GM21723 (cell line): ENCODE results near the gene RPL19.

Source experiments
- ATAC-seq: cut with Tn5 transposase; IDR thresholded peaks from one replicate; pipeline ENCODE4 v1.9.1; 2021; ENCODE audit warnings: mild to moderate bottlenecking, moderate library complexity; ENCODE audit not compliant: unreplicated experiment

RPL19 gene

DNA sequence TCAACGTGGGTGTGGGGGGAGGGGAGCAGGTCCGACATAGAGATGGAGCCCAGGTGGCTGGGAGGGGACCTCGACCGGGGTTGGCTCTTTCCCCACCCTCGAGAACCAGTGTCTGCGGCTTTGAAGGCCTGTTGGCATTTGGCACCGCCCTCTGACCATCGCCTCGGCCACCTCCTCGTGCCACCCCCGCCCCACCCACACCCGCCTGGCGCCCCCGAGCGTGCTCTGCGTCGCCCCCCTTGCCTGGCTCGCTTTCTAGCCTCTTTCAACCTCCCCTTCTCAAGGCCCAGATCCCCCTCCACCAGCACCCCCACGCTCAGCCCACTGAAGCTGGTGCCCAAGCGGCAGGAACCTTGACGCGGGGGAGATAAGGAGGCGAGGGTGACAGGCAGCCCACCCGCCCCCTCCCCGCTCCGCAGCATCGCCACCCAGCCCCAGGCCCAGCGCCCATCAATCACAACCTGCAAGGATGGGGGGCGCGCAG lies 3.2 kb upstream of the RPL19 start:
- ATAC-seq = no peak

DNA sequence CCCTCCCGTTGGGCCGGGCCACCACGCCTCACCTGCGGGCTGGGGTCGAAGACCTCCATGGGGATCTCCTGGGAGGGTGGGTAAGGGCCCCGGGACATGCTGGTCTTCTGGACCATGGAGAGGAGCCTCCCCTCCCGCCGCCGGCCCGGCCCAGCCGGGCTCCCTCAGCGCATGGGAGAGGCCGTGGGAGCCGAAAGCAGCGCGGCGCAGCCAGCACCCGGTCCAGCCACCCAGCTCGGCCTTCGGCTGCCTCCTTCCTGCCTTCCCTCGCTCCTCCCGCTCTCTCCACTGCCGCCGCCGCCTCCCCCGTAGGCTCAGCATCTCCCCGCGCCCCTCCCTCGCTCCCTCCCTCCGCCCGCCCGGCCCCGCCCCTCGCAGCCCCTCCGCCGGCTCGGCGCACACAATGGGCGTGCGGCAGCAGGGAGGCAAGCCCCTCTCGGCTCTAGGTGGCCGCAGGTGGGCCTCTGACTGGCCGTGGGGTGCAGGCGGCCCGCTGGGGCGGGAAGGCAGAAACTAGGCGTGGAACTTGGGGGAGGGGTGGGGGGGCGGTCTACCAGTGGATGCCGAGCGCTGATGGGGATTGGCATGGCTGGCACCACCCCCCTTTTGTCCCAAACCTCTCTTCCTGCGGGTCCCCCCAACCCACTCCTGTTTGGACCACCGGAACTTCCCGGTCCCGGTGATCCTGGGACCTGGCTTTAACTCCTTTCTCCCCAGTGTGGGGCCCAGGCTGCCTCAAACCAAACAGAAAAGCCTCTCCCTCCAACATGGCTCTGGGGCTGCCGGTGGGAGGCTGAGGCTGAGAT lies 2.5 kb upstream of the RPL19 start, which contains the start of gene CACNB1:
CACNB1 (minus strand) TSS at position 290 of the 806 bp plus-strand sequence; CDS start at position 116, 174 bp downstream.
- ATAC-seq = no peak

DNA sequence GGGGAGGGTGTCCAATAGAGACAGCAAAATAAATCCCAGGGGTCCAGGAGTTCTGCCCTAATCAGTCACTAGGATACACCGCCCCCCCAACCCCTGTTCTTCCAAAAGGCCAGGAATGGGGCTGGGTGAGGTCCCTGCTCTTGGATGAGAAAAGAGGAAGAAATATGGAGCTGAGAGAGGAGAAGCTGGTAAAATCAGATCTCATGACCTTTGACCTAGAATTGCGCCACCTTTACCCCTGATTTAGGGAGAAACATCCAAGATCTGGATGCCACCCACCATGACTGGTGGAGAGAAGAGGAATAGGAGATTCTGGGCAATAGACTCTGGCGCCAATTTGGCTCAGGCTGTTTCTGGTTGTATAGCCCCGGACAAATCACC lies 1.9 kb upstream of the RPL19 start:
- ATAC-seq = no peak

DNA sequence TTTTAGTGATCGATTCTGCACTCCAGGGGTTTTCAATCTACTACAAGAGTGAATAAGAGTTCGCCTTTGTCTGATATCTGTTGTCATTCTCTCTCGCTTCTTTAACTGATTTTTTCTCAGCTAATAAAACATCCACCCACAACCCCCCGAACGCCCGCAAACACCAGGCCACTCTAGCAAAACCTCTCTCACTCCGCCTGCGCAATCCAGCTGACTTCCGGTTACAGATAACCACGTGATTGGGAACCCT lies 338 bp upstream of the RPL19 start:
- ATAC-seq = peak; percentile 51

DNA sequence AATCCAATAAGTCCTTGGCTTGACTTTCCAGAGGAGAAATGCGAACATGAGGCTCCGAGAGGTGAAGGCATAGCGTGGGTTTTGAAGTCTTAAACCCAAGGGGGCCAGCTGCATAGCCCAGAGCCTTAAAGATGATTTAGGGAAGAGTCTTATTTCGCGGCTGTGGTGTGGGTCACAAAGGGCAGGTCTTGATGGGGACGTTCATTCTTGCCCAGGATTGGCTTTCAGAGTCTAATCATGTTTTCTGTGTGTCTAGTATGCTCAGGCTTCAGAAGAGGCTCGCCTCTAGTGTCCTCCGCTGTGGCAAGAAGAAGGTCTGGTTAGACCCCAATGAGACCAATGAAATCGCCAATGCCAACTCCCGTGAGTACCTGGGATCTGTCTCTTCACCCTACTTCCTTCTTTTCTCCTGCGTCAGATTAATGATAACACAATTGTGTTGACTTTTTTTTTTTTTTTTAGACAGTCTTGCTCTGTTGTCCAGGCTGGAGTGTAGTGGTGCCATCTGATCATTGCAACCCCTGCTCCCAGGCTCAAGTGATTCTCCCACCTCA lies 951 bp downstream of the RPL19 start:
- ATAC-seq = no peak

GRCh38 chr17:39204245-39204644 lies 4.2 kb downstream of the RPL19 start:
- ATAC-seq = no peak

GRCh38 chr17:39205112-39205526 lies 5.0 kb downstream of the RPL19 start:
- ATAC-seq = no peak

GRCh38 chr17:39208136-39208535 lies 8.1 kb downstream of the RPL19 start:
- no peak for ATAC-seq

- peak; percentile 55 for ATAC-seq
Measured at GRCh38 chr17:39208893-39209292, 8.8 kb downstream of the RPL19 start.

DNA sequence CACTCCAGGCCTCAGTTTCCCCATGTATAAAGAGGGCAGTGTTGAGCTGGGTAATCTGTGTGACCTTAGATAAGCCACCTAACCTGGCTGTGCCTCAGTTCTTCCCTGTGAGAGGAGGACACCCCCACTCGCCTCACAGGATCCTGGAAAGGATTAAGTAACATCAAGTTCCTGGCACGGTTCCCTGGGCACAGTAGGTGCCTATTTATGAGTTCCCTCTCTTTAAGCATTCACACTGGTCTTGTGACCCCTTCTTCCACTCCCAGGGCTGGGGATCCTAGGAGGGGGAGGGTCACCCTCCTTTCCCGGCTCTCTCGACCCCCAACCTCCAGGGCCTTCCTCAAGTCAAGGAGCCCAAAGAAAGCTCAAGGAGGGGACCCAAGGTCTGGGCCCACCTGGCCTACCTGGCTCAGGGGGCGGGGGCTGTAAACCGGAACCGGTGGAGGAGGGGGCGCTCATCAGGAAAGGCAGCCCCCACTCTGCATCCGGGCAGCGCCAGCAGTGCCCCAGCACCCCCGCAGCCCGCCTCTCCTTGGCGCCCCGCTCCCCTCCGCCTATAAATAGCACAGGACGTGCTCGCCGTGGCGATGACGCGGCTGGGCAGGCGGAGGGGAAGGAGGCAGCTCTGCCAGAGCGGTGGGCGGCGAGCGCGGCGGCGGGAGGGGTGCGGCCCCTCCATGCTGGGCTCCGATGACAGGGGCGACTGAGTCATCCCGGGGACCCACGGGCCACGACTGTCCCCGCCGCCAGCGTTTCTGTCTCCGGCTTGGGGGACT lies 9.4 kb downstream of the RPL19 start:
- no peak for ATAC-seq

DNA sequence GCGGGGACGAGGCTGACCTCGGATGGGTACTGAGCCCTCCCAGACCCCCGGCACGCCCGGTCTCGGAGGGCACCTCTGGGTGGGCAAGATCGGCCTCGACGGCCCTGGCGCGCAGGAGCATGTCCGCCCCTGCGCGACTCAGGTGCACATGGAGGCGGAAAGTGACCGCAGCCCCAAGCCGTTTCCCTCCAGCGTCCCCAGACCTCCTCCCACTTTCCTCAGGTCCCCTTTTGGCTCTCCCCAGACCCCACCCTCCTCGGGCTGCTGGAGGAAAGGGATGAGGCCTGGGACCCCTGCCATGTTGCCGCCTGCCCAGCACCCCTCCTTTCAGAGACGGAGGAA lies 10.0 kb downstream of the RPL19 start:
- no peak for ATAC-seq

GRCh38 chr17:39212195-39212810 lies 12.2 kb downstream of the RPL19 start:
- no peak for ATAC-seq

DNA sequence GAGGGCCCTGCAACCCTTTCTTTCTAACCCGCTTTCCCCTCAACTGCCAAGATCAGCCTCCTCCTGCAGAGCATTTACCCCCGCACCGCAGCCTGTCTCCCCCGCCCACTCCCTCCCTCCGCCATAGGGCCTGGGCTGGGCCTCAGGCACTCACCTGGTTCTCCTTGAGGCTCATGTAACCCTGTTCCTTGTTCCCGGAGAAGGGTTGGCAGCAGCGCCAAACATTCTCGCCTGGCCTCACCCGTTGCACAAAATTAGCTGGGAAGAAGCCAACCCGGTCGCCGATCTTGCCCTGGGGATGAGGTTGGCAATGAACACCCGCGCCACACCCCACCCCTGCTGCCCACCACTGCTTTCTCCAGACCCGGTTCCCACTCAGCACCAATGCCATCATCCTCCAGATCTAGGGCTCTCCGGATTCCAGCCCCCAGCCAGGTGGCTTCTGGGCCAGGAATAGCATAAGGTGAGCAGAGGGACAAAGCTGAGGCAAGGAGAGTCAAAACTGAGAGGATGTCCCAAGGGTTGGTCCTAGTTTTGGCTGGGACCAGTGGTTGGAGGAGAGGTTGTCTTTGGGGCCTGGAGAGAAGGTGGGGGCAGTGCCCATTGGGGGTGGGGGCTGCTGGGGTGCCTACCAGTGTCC lies 12.9 kb downstream of the RPL19 start:
- ATAC-seq = no peak

- ATAC-seq = no peak
Measured at GRCh38 chr17:39213852-39214251, 13.8 kb downstream of the RPL19 start.

DNA sequence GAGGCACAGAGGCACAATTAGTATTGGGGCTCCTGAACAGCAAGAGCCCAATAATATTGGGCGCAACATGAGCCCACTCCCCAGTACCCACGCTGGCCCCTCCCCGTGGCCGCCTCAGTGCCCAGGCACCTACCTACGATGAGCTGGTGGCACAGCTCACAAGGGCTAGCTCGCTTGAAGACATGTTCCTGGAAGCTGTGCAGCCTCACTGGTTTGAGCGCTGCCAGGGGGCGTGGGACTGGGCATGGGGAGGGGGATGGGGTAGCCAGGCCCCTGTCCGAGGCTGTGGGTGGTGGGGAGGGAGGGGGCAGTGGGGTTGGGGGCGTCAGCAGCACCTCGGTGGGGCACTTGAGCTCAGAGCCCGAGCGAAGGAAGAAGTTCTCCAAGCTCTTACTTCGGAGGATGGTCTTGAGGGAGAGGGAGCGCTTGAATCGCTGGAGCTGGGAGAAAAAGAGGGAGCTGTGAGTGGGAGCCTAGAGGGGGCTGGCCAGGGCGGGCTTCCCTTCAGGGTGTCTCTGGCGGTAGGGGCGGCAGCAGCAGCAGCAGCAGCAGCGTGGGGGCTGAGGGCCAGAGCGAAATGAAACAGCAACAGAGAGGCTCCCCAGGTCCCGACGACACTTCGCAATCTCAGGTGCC lies 17.8 kb downstream of the RPL19 start:
- no peak for ATAC-seq

DNA sequence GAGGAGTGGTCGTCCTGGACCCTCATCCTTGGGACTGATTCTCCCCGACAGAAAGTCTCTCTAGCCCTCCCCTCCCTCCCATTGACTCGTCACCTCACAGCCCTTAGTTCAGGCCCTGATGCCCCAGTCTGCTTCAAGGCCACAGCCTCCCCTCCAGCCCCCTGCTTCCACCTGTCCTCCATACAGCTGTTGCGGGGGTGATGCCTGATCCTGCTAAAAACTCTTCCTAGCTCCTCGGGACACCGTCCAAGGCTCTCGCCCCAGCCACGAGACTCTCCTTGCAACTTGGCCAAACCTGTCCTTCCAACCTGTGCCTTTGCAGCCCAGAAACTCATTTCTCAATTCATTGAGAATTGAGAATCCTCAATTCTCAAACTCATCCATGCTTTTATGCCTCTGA lies 18.8 kb downstream of the RPL19 start:
- ATAC-seq = no peak

DNA sequence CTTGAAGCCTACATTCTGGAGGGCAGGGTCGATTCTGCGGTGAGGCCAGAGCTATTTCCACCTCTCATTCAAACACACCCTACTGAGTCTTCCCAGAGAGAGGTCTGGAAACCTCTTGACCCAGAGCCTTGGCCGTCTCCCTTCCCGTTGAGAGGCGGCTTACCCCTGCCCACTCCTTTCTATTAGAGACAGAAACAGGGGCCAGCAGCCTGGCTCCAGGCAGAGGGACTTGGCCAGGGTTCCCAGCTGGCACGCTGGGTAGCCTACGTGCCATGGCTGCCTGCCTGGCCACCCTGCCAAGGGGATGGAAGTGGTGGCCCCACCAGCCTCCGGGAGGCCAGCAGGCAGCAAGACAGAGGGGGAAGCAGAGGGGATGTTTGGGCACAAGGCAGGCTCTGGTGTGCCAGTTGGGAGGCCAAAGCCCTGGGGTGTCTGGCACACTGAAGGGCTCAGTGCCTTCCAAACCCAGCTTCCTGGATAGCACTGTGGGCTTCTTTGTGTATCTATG lies 19.6 kb downstream of the RPL19 start:
- ATAC-seq = no peak

DNA sequence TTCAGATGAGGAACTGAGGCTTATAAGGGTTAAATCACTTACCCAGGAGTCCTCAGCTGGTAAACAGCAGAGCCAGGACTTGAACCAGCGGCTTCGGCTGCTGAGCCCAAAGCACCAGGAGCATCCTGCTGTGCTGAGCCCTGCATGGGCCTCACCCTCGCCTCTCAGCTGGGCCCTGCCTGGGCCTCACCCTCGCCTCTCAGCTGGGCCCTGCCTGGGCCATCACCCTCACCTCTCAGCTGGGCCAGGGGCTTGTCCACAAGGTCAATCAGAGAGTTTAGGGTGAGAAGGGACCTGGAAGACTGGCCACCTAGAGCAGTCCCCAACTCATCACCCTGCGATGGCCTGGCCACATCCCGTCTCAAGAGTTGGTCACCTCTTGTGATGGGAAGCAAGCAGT lies 21.5 kb downstream of the RPL19 start:
- ATAC-seq = no peak

- ATAC-seq = no peak
Measured at GRCh38 chr17:39222151-39222550, 22.1 kb downstream of the RPL19 start.
